Vagina (tissue), 2 donors: ENCODE results near the gene PIK3C2B.

ENCODE experiments used
- CTCF ChIP-seq, 3 experiments: fragments of 450-650 bp in 2 of 3; fragments of 200-600 bp in 1 of 3; sonication (generic) in 1 of 3; IDR thresholded peaks; one replicate each; pipeline ENCODE4 v1.5.1; 2017 to 2019; ENCODE audit warnings: antibody characterized with exemption in 3 of 3, mild to moderate bottlenecking in 2 of 3, moderate library complexity in 2 of 3
- POLR2A ChIP-seq, 2 donors: fragments of 450-650 bp; IDR thresholded peaks; one replicate each; pipeline ENCODE4 v1.6.1; 2017; ENCODE audit warnings: antibody characterized with exemption in 2 of 2, mild to moderate bottlenecking in 2 of 2, moderate library complexity in 2 of 2

DNA sequence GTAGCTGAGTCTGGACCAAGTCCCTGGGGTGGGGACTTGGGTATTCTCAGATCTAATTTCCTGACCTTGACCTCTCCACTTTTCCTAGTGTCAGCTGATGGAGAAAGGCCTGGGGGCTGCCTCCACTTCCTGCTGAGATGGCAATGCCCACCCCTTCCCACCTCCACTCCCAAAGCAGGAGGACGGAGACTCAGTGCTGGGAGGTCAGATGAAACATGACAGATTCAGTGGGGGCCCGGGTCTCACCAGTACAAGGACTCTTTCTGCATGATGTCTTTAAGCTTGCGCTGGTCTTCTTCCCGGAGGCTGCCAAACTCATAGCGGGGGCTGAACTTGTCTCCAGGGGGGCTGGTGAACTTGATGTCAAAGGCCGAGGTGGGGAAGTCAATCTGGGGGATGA lies 47.4 kb downstream of the PIK3C2B start:
- TF ChIP-seq CTCF (IDR thresholded peaks at IDR 0.05), result no peak
- no peak for TF ChIP-seq POLR2A (IDR thresholded peaks at IDR 0.05)
